H1 (cell line): ENCODE results near the gene DCDC2B. TPM values are rescaled to one million over a fixed set of nuclear protein-coding genes. Genes with fewer than 3 reads are reported as not detected.

Experiments used
- ASH2L ChIP-seq: fragments of 200-600, 300-600 bp; sonication (generic); IDR thresholded peaks from one replicate; pipeline ENCODE4 v1.7.1; 2017; ENCODE audit warnings: low read length
- CHD1 ChIP-seq: IDR thresholded peaks from 2 replicates; pipeline ENCODE4 v1.6.1; 2012; ENCODE audit warnings: low read depth, low read length, improper control_type of control experiment
- CHD2 ChIP-seq: IDR thresholded peaks from 2 replicates; pipeline ENCODE4 v1.6.1; 2012; ENCODE audit warnings: low read length, improper control_type of control experiment
- CHD7 ChIP-seq: fragments of 300-600 bp; sonication (generic); IDR thresholded peaks from 2 replicates; pipeline ENCODE4 v1.7.1; 2012; ENCODE audit warnings: low read length, moderate library complexity, mild to moderate bottlenecking, inconsistent platforms; ENCODE audit not compliant: insufficient replicate concordance
- CREB1 ChIP-seq: IDR thresholded peaks from 2 replicates; pipeline ENCODE4 v1.6.1; 2012; ENCODE audit warnings: inconsistent platforms
- HDAC2 ChIP-seq, 2 experiments: fragments of 300-600 bp in 1 of 2; sonication (generic) in 1 of 2; IDR thresholded peaks; 2 replicates each; pipeline ENCODE4 v1.6.1; 2011 to 2012; ENCODE audit warnings: low read depth in 2 of 2, low read length in 2 of 2, mild to moderate bottlenecking in 2 of 2, moderate library complexity in 2 of 2, borderline replicate concordance in 1 of 2, inconsistent platforms in 1 of 2
- POU5F1 ChIP-seq: IDR thresholded peaks from 2 replicates; pipeline ENCODE4 v1.6.1; 2011; ENCODE audit warnings: low read depth, mild to moderate bottlenecking, low read length, moderate library complexity
- RNF2 ChIP-seq: fragments of 200-900, 300-1000 bp; sonication (generic); IDR thresholded peaks from 2 replicates; pipeline ENCODE4 v1.7.1; 2016; ENCODE audit warnings: borderline replicate concordance, low read depth, mild to moderate bottlenecking, antibody characterized with exemption, low read length; ENCODE audit not compliant: poor library complexity, severe bottlenecking; ENCODE audit errors: missing control alignments
- SAP30 ChIP-seq: fragments of 300-600 bp; sonication (generic); IDR thresholded peaks from 2 replicates; pipeline ENCODE4 v1.7.1; 2012; ENCODE audit warnings: low read length, moderate library complexity, mild to moderate bottlenecking, inconsistent platforms; ENCODE audit not compliant: insufficient read depth, insufficient replicate concordance
- SRF ChIP-seq: IDR thresholded peaks from 2 replicates; pipeline ENCODE4 v1.6.1; 2011; ENCODE audit warnings: mild to moderate bottlenecking, low read depth, low read length, moderate library complexity
- polyA plus RNA-seq, 7 experiments: library from polyadenylated mRNA; depleted of rRNA in 3 of 7; stranded (reverse) in 5 of 7; unstranded in 2 of 7; fragments of >200 nt in 5 of 7; fragments of 200-250 nt in 2 of 7; gene quantifications; 1 replicate in 5 of 7; 2 replicates in 1 of 7; 4 replicates in 1 of 7; pipeline versions ENCODE4 v1.2.1 to v1.2.3, GENCODE V29; 2011 to 2013; ENCODE audit warnings: missing spikeins in 2 of 7, mixed read lengths in 2 of 7
- total RNA-seq: library from RNA; stranded (reverse); fragmentation: NEBNext Ultra II Directional; extraction: Animal tissue kit (Norgen Biotek cat#: 25700); gene quantifications from 2 replicates; pipeline ENCODE4 v1.2.1, GENCODE V29; 2021

Gene DCDC2B
- total and polyA plus RNA-seq, 2 of the 8 experiments (the other 6 are each of a cell fraction or from before 2014, with no cell fraction given): not detected

GRCh38 chr1:32256473-32257226 is 47.8 kb downstream of the DCDC2B start (continued):
- no peak for TF ChIP-seq CHD7
- no peak for TF ChIP-seq CREB1
- TF ChIP-seq ASH2L: no peak
- TF ChIP-seq POU5F1: no peak
- TF ChIP-seq CHD2: no peak
- no peak for TF ChIP-seq RNF2
- TF ChIP-seq SRF: no peak
- no peak for TF ChIP-seq SAP30
- TF ChIP-seq HDAC2 (IDR thresholded peaks at IDR 0.05; ENCODE audit: borderline replicate concordance in 1 of 2, low read depth in 2 of 2, low read length in 2 of 2): no peak
- no peak for TF ChIP-seq CHD1
- TF ChIP-seq, all 59 proteins: peak for 0
